GM23338 (cell line): ENCODE measurements around the gene GRK5. TPM values are rescaled to one million over a fixed set of nuclear protein-coding genes. Genes with fewer than 3 reads are reported as not detected.

Experiments
- ATAC-seq: fragments of 200-7000 bp; cut with Tn5 transposase; 3 replicates; pipeline ENCODE4 v1.9.1; 2020
- DNase-seq: peaks from one replicate; pipeline ENCODE4 v3.0.0-alpha.2; 2015; ENCODE audit warnings: low spot score
- H2AFZ ChIP-seq: fragments of 200-600 bp; sonication (generic); 2 replicates; pipeline ENCODE4 v1.8.0; 2016; ENCODE audit warnings: antibody characterized with exemption, mild to moderate bottlenecking, moderate library complexity
- H3F3A ChIP-seq: fragments of 200-600 bp; sonication (generic); replicated peaks from 2 replicates; pipeline ENCODE4 v1.8.0; 2017; ENCODE audit warnings: antibody characterized with exemption, mixed run types, low read depth
- H3K27ac ChIP-seq: fragments of 200-600 bp; sonication (generic); 2 replicates; pipeline ENCODE4 v1.6.1; 2016; ENCODE audit warnings: low read depth
- H3K27me3 ChIP-seq: fragments of 200-600 bp; sonication (generic); 2 replicates; pipeline ENCODE4 v1.8.0; 2016; ENCODE audit warnings: mild to moderate bottlenecking, mixed run types, moderate library complexity; ENCODE audit not compliant: insufficient read depth
- H3K36me3 ChIP-seq: fragments of 200-600 bp; sonication (generic); 2 replicates; pipeline ENCODE4 v1.8.0; 2016; ENCODE audit warnings: mild to moderate bottlenecking; ENCODE audit not compliant: insufficient read depth
- H3K4me1 ChIP-seq: fragments of 200-600 bp; sonication (generic); 2 replicates; pipeline ENCODE4 v1.8.0; 2016; ENCODE audit warnings: mild to moderate bottlenecking, moderate library complexity; ENCODE audit not compliant: insufficient read depth
- H3K4me2 ChIP-seq: fragments of 200-600 bp; sonication (generic); 2 replicates; pipeline ENCODE4 v1.7.1; 2017; ENCODE audit warnings: mixed run types
- H3K4me3 ChIP-seq: fragments of 200-600 bp; sonication (generic); 2 replicates; pipeline ENCODE4 v1.6.1; 2016; ENCODE audit warnings: mixed run types
- H3K79me2 ChIP-seq: fragments of 200-600 bp; sonication (generic); replicated peaks from 2 replicates; pipeline ENCODE4 v1.8.0; 2017; ENCODE audit warnings: mild to moderate bottlenecking; ENCODE audit not compliant: insufficient read depth
- H3K9me2 ChIP-seq: fragments of 200-600 bp; sonication (generic); 2 replicates; pipeline ENCODE4 v1.8.0; 2017; ENCODE audit not compliant: insufficient read depth
- H4K20me1 ChIP-seq: fragments of 200-600 bp; sonication (generic); replicated peaks from 2 replicates; pipeline ENCODE4 v1.8.0; 2017; ENCODE audit warnings: mild to moderate bottlenecking; ENCODE audit not compliant: insufficient read depth
- H3K27ac Mint-ChIP-seq: 2 replicates; pipeline ENCODE4 v1.8.0; 2020; ENCODE audit warnings: inconsistent platforms, mild to moderate bottlenecking, moderate library complexity, mixed read lengths
- H3K27me3 Mint-ChIP-seq: 3 replicates; pipeline ENCODE4 v1.8.0; 2022; ENCODE audit warnings: low read depth, mild to moderate bottlenecking, moderate library complexity, mixed read lengths, inconsistent platforms; ENCODE audit not compliant: insufficient read depth, poor library complexity
- H3K36me3 Mint-ChIP-seq: 3 replicates; pipeline ENCODE4 v1.8.0; 2021; ENCODE audit warnings: low read depth, mild to moderate bottlenecking, inconsistent platforms, moderate library complexity, mixed read lengths
- H3K4me1 Mint-ChIP-seq: 3 replicates; pipeline ENCODE4 v1.8.0; 2020; ENCODE audit warnings: mild to moderate bottlenecking, inconsistent platforms, mixed read lengths
- H3K4me3 Mint-ChIP-seq: 3 replicates; pipeline ENCODE4 v1.8.0; 2021; ENCODE audit warnings: moderate library complexity, mild to moderate bottlenecking, inconsistent platforms, mixed read lengths
- H3K9me3 Mint-ChIP-seq: 3 replicates; pipeline ENCODE4 v1.8.0; 2020; ENCODE audit warnings: moderate library complexity, mild to moderate bottlenecking, inconsistent platforms, mixed read lengths
- CREB1 ChIP-seq: fragments of 250-450 bp; sonication (Bioruptor Pico); IDR thresholded peaks from 2 replicates; pipeline ENCODE4 v1.5.0; 2020; ENCODE audit warnings: low read depth, mild to moderate bottlenecking, moderate library complexity
- EZH2 ChIP-seq: fragments of 200-600 bp; sonication (generic); IDR thresholded peaks from one replicate; pipeline ENCODE4 v1.8.0; 2017; ENCODE audit warnings: antibody characterized with exemption, mild to moderate bottlenecking, low read depth; ENCODE audit not compliant: unreplicated experiment
- EZH2phosphoT487 ChIP-seq: fragments of 200-600 bp; sonication (generic); IDR thresholded peaks from one replicate; pipeline ENCODE4 v1.8.1; 2018; ENCODE audit warnings: antibody characterized with exemption; ENCODE audit not compliant: unreplicated experiment
- JUNB ChIP-seq: IDR thresholded peaks from one replicate; pipeline ENCODE4 v1.6.1; 2016; ENCODE audit warnings: antibody characterized with exemption; ENCODE audit not compliant: unreplicated experiment
- NANOG ChIP-seq: IDR thresholded peaks from 2 replicates; pipeline ENCODE4 v1.6.1; 2016; ENCODE audit warnings: antibody characterized with exemption, borderline replicate concordance
- POLR2AphosphoS5 ChIP-seq: IDR thresholded peaks from 2 replicates; pipeline ENCODE4 v1.6.1; 2016; ENCODE audit warnings: antibody characterized with exemption, low read depth
- STAT1 ChIP-seq: IDR thresholded peaks from one replicate; pipeline ENCODE4 v1.6.1; 2016; ENCODE audit warnings: antibody characterized with exemption; ENCODE audit not compliant: unreplicated experiment
- ZNF114 ChIP-seq: fragments of 250-450 bp; sonication (Bioruptor Pico); IDR thresholded peaks from 2 replicates; pipeline ENCODE4 v1.5.0; 2020; ENCODE audit warnings: mild to moderate bottlenecking, moderate library complexity
- ZNF331 ChIP-seq: fragments of 250-450 bp; sonication (Bioruptor Pico); IDR thresholded peaks from 2 replicates; pipeline ENCODE4 v1.5.0; 2020; ENCODE audit warnings: low read depth, mild to moderate bottlenecking, moderate library complexity
- polyA plus RNA-seq: library from polyadenylated mRNA; unstranded; fragments of >200 nt; fragmentation: Nextera tagmentation; extraction: Ambion mirVana; gene quantifications from 2 replicates; pipeline ENCODE4 v1.2.1, GENCODE V29; 2016
- total RNA-seq: library from RNA; depleted of rRNA; stranded (reverse); fragments of >200 nt; shearing (Covaris generic); gene quantifications from 2 replicates; pipeline ENCODE4 v1.2.3, GENCODE V29; 2014
- TF ChIP-seq, protein P1 (sequence below): fragments of 250-450 bp; sonication (Bioruptor Pico); IDR thresholded peaks from 2 replicates; pipeline ENCODE4 v1.5.0; 2020; ENCODE audit warnings: mild to moderate bottlenecking, moderate library complexity
- TF ChIP-seq, protein P2 (sequence below): IDR thresholded peaks from 2 replicates; pipeline ENCODE4 v1.6.1; 2016; ENCODE audit warnings: antibody characterized with exemption
- TF ChIP-seq, protein P3 (sequence below), 2 experiments: fragments of 200-600 bp in 1 of 2; sonication (generic) in 1 of 2; conservative IDR thresholded peaks; 2 replicates each; pipeline versions ENCODE4 v1.5.1 to v1.6.1; 2016 to 2017; ENCODE audit warnings: antibody characterized with exemption in 2 of 2, low read depth in 2 of 2, mild to moderate bottlenecking in 2 of 2, moderate library complexity in 1 of 2
- TF ChIP-seq, protein P4 (sequence below): IDR thresholded peaks from one replicate; pipeline ENCODE4 v1.6.1; 2018; ENCODE audit warnings: antibody characterized with exemption; ENCODE audit not compliant: unreplicated experiment

Gene GRK5
- total and polyA plus RNA-seq, 2 experiments from 2014 or later = 0.53 to 2.0 TPM

DNA sequence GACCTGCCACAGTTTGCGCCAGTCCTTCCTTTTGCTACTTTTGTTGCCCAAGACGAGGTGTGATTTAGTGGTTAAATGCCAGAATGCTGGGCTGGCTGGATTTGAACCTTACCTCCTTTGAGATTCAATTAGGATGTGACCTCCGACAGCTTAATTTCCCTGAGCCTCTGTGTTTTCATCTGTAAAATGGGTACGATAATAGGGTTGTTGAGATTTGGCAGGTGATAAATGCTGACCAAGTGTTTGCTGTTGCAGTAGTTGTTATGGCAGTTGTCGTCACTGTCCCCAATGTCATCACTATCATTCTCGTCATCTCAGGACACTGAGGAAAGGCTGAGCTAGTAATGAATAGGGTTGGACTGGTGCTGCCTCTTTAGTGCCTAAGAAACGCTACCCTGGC, 61.1 kb downstream of the GRK5 start:
- ATAC-seq (no peak), DNase-seq (no peak)
- Histone ChIP-seq H3F3A (no peaks in the 10 kb centered on the region), H3K9me2 (no peaks in the 10 kb centered on the region), H3K79me2 (no peaks in the 10 kb centered on the region), H4K20me1 (no peaks in the 10 kb centered on the region), H3K4me1 (no peaks in the 10 kb centered on the region), H3K4me2 (no peak overlapping the region), H2AFZ (no peak overlapping the region), H3K27ac (no peak overlapping the region), H3K27me3 (no peaks in the 10 kb centered on the region), H3K4me3 (no peak overlapping the region), H3K36me3 (no peaks in the 10 kb centered on the region)
- H3K27ac Mint-ChIP-seq = no peak overlapping the region
- no peak overlapping the region for H3K4me3 Mint-ChIP-seq
- peaks cover 13% of the 10 kb centered on the region for H3K4me1 Mint-ChIP-seq
- H3K9me3 Mint-ChIP-seq = peaks cover 1% of the 10 kb centered on the region; the same call in 2 of the 3 replicates
- H3K36me3 Mint-ChIP-seq = 0 out of 3 replicates have a peak, but pooled peaks cover under 1% of the 10 kb centered on the region
- H3K27me3 Mint-ChIP-seq = peaks cover 8% of the 10 kb centered on the region
- TF ChIP-seq CREB1 (CRISPR knock-in tag) (no peak), EZH2 (no peak), EZH2phosphoT487 (no peak), NANOG (no peak), STAT1 (no peak), ZNF114 (CRISPR knock-in tag) (no peak), ZNF331 (CRISPR knock-in tag) (no peak), JUNB (no peak), POLR2AphosphoS5 (no peak)
- TF ChIP-seq, protein P1, sequence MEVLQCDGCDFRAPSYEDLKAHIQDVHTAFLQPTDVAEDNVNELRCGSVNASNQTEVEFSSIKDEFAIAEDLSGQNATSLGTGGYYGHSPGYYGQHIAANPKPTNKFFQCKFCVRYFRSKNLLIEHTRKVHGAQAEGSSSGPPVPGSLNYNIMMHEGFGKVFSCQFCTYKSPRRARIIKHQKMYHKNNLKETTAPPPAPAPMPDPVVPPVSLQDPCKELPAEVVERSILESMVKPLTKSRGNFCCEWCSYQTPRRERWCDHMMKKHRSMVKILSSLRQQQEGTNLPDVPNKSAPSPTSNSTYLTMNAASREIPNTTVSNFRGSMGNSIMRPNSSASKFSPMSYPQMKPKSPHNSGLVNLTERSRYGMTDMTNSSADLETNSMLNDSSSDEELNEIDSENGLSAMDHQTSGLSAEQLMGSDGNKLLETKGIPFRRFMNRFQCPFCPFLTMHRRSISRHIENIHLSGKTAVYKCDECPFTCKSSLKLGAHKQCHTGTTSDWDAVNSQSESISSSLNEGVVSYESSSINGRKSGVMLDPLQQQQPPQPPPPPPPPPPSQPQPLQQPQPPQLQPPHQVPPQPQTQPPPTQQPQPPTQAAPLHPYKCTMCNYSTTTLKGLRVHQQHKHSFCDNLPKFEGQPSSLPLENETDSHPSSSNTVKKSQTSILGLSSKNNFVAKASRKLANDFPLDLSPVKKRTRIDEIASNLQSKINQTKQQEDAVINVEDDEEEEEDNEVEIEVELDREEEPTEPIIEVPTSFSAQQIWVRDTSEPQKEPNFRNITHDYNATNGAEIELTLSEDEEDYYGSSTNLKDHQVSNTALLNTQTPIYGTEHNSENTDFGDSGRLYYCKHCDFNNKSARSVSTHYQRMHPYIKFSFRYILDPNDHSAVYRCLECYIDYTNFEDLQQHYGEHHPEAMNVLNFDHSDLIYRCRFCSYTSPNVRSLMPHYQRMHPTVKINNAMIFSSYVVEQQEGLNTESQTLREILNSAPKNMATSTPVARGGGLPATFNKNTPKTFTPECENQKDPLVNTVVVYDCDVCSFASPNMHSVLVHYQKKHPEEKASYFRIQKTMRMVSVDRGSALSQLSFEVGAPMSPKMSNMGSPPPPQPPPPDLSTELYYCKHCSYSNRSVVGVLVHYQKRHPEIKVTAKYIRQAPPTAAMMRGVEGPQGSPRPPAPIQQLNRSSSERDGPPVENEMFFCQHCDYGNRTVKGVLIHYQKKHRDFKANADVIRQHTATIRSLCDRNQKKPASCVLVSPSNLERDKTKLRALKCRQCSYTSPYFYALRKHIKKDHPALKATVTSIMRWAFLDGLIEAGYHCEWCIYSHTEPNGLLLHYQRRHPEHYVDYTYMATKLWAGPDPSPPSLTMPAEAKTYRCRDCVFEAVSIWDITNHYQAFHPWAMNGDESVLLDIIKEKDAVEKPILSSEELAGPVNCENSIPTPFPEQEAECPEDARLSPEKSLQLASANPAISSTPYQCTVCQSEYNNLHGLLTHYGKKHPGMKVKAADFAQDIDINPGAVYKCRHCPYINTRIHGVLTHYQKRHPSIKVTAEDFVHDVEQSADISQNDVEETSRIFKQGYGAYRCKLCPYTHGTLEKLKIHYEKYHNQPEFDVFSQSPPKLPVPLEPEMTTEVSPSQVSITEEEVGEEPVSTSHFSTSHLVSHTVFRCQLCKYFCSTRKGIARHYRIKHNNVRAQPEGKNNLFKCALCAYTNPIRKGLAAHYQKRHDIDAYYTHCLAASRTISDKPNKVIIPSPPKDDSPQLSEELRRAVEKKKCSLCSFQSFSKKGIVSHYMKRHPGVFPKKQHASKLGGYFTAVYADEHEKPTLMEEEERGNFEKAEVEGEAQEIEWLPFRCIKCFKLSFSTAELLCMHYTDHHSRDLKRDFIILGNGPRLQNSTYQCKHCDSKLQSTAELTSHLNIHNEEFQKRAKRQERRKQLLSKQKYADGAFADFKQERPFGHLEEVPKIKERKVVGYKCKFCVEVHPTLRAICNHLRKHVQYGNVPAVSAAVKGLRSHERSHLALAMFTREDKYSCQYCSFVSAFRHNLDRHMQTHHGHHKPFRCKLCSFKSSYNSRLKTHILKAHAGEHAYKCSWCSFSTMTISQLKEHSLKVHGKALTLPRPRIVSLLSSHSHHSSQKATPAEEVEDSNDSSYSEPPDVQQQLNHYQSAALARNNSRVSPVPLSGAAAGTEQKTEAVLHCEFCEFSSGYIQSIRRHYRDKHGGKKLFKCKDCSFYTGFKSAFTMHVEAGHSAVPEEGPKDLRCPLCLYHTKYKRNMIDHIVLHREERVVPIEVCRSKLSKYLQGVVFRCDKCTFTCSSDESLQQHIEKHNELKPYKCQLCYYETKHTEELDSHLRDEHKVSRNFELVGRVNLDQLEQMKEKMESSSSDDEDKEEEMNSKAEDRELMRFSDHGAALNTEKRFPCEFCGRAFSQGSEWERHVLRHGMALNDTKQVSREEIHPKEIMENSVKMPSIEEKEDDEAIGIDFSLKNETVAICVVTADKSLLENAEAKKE (CRISPR knock-in tag) = no peak
- TF ChIP-seq, protein P2, sequence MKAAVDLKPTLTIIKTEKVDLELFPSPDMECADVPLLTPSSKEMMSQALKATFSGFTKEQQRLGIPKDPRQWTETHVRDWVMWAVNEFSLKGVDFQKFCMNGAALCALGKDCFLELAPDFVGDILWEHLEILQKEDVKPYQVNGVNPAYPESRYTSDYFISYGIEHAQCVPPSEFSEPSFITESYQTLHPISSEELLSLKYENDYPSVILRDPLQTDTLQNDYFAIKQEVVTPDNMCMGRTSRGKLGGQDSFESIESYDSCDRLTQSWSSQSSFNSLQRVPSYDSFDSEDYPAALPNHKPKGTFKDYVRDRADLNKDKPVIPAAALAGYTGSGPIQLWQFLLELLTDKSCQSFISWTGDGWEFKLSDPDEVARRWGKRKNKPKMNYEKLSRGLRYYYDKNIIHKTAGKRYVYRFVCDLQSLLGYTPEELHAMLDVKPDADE = no peak
- TF ChIP-seq, protein P3, sequence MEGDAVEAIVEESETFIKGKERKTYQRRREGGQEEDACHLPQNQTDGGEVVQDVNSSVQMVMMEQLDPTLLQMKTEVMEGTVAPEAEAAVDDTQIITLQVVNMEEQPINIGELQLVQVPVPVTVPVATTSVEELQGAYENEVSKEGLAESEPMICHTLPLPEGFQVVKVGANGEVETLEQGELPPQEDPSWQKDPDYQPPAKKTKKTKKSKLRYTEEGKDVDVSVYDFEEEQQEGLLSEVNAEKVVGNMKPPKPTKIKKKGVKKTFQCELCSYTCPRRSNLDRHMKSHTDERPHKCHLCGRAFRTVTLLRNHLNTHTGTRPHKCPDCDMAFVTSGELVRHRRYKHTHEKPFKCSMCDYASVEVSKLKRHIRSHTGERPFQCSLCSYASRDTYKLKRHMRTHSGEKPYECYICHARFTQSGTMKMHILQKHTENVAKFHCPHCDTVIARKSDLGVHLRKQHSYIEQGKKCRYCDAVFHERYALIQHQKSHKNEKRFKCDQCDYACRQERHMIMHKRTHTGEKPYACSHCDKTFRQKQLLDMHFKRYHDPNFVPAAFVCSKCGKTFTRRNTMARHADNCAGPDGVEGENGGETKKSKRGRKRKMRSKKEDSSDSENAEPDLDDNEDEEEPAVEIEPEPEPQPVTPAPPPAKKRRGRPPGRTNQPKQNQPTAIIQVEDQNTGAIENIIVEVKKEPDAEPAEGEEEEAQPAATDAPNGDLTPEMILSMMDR (conservative IDR thresholded peaks at IDR 0.05; ENCODE audit: low read depth in 2 of 2) = no peak
- TF ChIP-seq, protein P4, sequence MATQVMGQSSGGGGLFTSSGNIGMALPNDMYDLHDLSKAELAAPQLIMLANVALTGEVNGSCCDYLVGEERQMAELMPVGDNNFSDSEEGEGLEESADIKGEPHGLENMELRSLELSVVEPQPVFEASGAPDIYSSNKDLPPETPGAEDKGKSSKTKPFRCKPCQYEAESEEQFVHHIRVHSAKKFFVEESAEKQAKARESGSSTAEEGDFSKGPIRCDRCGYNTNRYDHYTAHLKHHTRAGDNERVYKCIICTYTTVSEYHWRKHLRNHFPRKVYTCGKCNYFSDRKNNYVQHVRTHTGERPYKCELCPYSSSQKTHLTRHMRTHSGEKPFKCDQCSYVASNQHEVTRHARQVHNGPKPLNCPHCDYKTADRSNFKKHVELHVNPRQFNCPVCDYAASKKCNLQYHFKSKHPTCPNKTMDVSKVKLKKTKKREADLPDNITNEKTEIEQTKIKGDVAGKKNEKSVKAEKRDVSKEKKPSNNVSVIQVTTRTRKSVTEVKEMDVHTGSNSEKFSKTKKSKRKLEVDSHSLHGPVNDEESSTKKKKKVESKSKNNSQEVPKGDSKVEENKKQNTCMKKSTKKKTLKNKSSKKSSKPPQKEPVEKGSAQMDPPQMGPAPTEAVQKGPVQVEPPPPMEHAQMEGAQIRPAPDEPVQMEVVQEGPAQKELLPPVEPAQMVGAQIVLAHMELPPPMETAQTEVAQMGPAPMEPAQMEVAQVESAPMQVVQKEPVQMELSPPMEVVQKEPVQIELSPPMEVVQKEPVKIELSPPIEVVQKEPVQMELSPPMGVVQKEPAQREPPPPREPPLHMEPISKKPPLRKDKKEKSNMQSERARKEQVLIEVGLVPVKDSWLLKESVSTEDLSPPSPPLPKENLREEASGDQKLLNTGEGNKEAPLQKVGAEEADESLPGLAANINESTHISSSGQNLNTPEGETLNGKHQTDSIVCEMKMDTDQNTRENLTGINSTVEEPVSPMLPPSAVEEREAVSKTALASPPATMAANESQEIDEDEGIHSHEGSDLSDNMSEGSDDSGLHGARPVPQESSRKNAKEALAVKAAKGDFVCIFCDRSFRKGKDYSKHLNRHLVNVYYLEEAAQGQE = no peak
